Stimulated activated CD8-positive, alpha-beta memory T cell treated with anti-CD3 and anti-CD28 coated beads, Interleukin-15, amount 100 ng/mL, for 1 hour (primary cell): ENCODE data around the gene FCMR.
"Not testable (repeated sequence)": the region's sequence is repeated elsewhere in the genome, so short reads cannot be mapped to it uniquely, and the experiment has no call there.

ENCODE experiments used
- DNase-seq: peaks from one replicate; pipeline ENCODE4 v3.0.0-alpha.2; 2020; ENCODE audit warnings: low read depth

Gene FCMR

GRCh38 chr1:206949641-206950040 is 27.9 kb upstream of the FCMR start:
- DNase-seq = no peak

- DNase-seq = no peak
Measured at GRCh38 chr1:206949208-206949607, 27.5 kb upstream of the FCMR start.

- no peak for DNase-seq
Measured at GRCh38 chr1:206947255-206947654, 25.5 kb upstream of the FCMR start.

GRCh38 chr1:206946261-206946660 is 24.5 kb upstream of the FCMR start, which contains the start of gene PIGR:
TSS of gene PIGR (minus strand) at chr1:206946466. CDS start at chr1:206940531, 5,935 bp downstream.
- DNase-seq = no peak

- DNase-seq = no peak
Measured at GRCh38 chr1:206945779-206946178, 24.0 kb upstream of the FCMR start.

- no peak for DNase-seq
Measured at GRCh38 chr1:206944703-206945102, 23.0 kb upstream of the FCMR start.

GRCh38 chr1:206941766-206942418 is 20.2 kb upstream of the FCMR start:
- DNase-seq = no peak

GRCh38 chr1:206940588-206940936 is 18.8 kb upstream of the FCMR start:
- DNase-seq = no peak

- DNase-seq = no peak
Measured at GRCh38 chr1:206939841-206940587, 18.3 kb upstream of the FCMR start.

GRCh38 chr1:206939131-206939530 is 17.4 kb upstream of the FCMR start:
- DNase-seq = no peak

GRCh38 chr1:206937425-206937824 is 15.7 kb upstream of the FCMR start:
- no peak for DNase-seq

GRCh38 chr1:206935491-206936067 is 13.8 kb upstream of the FCMR start:
- no peak for DNase-seq

- DNase-seq = peak; percentile 52
Measured at GRCh38 chr1:206933333-206933945, 11.7 kb upstream of the FCMR start.

GRCh38 chr1:206932177-206932576 is 10.4 kb upstream of the FCMR start:
- no peak for DNase-seq

GRCh38 chr1:206931709-206932108 is 10.0 kb upstream of the FCMR start:
- no peak for DNase-seq

- no peak for DNase-seq
Measured at GRCh38 chr1:206930210-206930798, 8.6 kb upstream of the FCMR start.

- DNase-seq = no peak
Measured at GRCh38 chr1:206929524-206929923, 7.8 kb upstream of the FCMR start.

- no peak for DNase-seq
Measured at GRCh38 chr1:206926286-206926685, 4.5 kb upstream of the FCMR start.

GRCh38 chr1:206925106-206925736 is 3.5 kb upstream of the FCMR start:
- no peak for DNase-seq

GRCh38 chr1:206924592-206925105 is 2.9 kb upstream of the FCMR start:
- DNase-seq = no peak

- not testable (repeated sequence) for DNase-seq
Measured at GRCh38 chr1:206923961-206924557, 2.3 kb upstream of the FCMR start.
